DND-41 (cell line): ENCODE measurements around the gene MYOCOS.

Source experiments
- CTCF ChIP-seq: IDR thresholded peaks from 2 replicates; pipeline ENCODE4 v1.5.1; 2012; ENCODE audit warnings: borderline replicate concordance, low read length, moderate library complexity, mild to moderate bottlenecking; ENCODE audit not compliant: poor library complexity, severe bottlenecking; ENCODE audit errors: extremely low read depth
- EZH2 ChIP-seq: IDR thresholded peaks from 3 replicates; pipeline ENCODE4 v1.6.1; 2012; ENCODE audit warnings: borderline replicate concordance, low read depth, mild to moderate bottlenecking, moderate library complexity, low read length, inconsistent platforms; ENCODE audit not compliant: severe bottlenecking

- TF ChIP-seq CTCF, result no peak
- TF ChIP-seq EZH2, result no peak
Measured at GRCh38 chr1:171590022-171590421, 32.0 kb upstream of the MYOCOS start.
